22Rv1 (cell line): ENCODE results near the gene MYO9B.
"Not testable (repeated sequence)": the region's sequence is repeated elsewhere in the genome, so short reads cannot be mapped to it uniquely, and the experiment has no call there.

Experiments
- H3K27ac ChIP-seq: fragments of 450-650 bp; 2 replicates; pipeline ENCODE4 v1.5.1; 2017
- CTCF ChIP-seq: fragments of 450-650 bp; IDR thresholded peaks from 2 replicates; pipeline ENCODE4 v1.5.1; 2017; ENCODE audit warnings: mild to moderate bottlenecking
- ZFX ChIP-seq: fragments of 450-650 bp; IDR thresholded peaks from 2 replicates; pipeline ENCODE4 v1.6.1; 2017; ENCODE audit warnings: antibody characterized with exemption, borderline replicate concordance

The MYO9B gene

GRCh38 chr19:17160908-17161307, 85.3 kb downstream of the MYO9B start:
- TF ChIP-seq ZFX, result no peak
- TF ChIP-seq CTCF, result no peak
- H3K27ac ChIP-seq, result no peak overlapping the region

DNA sequence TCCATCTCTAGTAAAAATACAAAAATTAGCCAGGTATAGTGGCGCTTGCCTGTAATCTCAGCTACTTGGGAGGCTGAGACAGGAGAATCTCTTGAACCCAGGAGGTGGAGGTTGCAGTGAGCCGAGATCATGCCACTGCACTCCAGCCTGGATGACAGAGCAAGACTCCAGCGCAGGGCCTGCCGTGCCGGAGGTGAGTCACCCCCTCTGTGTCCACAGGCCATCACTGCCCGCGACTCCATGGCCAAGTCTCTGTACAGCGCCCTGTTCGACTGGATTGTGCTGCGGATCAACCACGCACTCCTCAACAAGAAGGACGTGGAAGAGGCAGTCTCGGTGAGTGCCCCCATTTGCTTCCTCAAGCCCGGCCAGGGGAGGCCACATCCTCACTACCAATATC, 86.6 kb downstream of the MYO9B start:
- H3K27ac ChIP-seq, result not testable (repeated sequence)

DNA sequence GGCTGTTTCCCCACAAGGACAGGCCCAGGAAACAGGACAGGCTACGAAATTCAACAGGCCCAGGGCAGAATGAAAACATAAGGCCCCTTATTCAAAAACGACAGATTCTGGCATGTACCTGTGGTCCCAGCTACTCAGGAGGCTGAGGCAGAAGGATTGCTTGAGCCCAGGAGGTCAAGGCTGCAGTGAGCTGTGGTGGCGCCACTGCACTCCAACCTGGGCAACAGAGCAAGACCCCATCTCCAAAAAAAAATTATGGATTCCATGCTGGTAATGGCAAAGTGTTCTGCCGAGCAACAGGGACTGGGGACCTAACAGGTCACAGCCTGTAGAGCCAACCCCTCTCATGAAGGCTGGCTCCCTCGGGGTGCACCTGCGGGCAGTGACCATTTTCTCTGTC, 87.0 kb downstream of the MYO9B start:
- TF ChIP-seq ZFX (no peak), CTCF (no peak)
- no peak overlapping the region for H3K27ac ChIP-seq

DNA sequence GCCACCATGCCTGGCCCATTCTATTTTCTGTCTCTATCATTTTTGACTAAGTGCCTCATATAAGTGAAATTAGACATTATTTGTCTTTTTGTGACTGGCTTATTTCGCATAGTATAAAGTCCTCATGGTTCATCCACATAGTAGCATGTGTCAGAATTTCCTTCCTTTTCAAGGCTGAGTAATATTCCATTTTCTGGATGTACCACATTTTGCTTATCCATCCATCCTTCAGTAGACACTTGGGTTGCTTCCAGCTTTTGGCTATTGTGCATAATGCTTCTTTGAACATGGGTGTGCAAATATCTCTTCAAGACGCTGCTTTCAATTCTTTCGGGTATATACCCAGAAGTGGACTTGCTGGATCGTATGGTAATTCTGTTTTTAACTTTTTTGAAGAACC, 88.1 kb downstream of the MYO9B start:
- TF ChIP-seq CTCF (no peak), ZFX (no peak)
- no peak overlapping the region for H3K27ac ChIP-seq

- TF ChIP-seq ZFX (no peak), CTCF (no peak)
Observed at GRCh38 chr19:17164639-17165038, 89.1 kb downstream of the MYO9B start.

DNA sequence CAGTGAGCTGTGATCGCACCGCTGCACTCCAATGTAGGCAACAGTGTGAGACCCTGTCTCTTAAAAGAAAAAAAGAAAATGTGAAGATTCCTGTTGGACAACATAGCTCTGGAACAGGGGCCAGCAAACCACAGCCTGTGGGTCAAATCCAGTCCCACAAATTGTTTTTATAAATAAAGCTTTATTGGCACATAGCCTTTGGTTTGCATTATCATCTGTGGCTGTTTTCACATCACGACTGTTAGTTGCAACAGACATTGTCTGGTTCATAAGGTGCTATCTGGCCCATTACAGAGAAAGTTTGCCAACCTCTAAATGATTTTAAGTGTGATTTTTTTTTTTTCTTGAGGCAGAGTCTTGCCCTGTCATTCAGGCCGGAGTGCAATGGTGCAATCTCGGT, 90.1 kb downstream of the MYO9B start:
- no peak for TF ChIP-seq CTCF
- no peak for TF ChIP-seq ZFX

More at GRCh38 chr19:17164639-17165038, 89.1 kb downstream of the MYO9B start:
- no peak overlapping the region for H3K27ac ChIP-seq

GRCh38 chr19:17170538-17171297, 95.1 kb downstream of the MYO9B start:
- H3K27ac ChIP-seq, result no peak overlapping the region
- TF ChIP-seq CTCF (no peak), ZFX (no peak)

More for the DNA sequence above, 90.1 kb downstream of the MYO9B start:
- H3K27ac ChIP-seq, result no peak overlapping the region

DNA sequence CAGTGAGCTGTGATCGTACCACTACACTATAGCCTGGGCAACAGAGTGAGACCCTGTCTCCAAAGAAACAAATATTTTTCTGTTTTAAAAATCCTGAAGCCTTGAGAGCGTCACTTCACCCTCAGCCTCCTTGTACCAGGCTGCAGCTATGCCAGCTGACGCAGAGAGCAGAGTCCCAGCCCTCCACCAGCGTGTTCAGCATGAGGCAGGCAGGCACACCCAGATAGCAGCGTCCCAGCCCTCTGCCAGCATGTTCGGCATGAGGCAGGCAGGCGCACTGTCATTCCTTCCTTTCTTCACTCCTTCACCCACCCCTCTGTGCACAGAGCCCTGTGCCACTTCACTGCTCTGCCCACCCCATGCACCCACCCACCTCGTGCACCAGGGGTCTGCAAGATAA, 96.3 kb downstream of the MYO9B start:
- no peak for TF ChIP-seq CTCF
- no peak for TF ChIP-seq ZFX
- H3K27ac ChIP-seq, result no peak overlapping the region
